ENCODE measurements around the gene GJB4. TPM values are rescaled to one million over a fixed set of nuclear protein-coding genes. Genes with fewer than 3 reads are reported as not detected.

The GJB4 gene
- total and polyA plus RNA-seq, 2 experiments from 2014 or later = 1.00 to 2.5 TPM

DNA sequence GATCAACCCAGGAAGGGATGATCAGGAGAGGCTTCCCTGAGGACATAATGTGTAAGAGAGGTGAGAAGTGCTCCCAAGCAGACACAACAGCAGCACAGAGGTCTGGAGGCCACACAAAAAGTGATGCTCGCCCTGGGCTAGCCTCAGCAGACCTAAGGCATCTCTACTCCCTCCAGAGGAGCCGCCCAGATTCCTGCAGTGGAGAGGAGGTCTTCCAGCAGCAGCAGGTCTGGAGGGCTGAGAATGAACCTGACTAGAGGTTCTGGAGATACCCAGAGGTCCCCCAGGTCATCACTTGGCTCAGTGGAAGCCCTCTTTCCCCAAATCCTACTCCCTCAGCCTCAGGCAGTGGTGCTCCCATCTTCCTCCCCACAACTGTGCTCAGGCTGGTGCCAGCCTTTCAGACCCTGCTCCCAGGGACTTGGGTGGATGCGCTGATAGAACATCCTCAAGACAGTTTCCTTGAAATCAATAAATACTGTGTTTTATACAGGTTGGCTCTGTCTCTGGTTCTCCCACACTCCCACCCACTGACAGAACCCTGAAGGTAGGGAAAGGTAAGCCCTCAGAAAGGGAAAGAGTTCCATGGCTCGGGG is 26.4 kb downstream of the GJB4 start:
- Histone ChIP-seq H3K4me1 (ENCODE audit: insufficient read depth) (peaks cover 15% of the 10 kb centered on the region), H3K36me3 (replicated peaks; ENCODE audit: insufficient read depth, low read depth) (no peaks in the 10 kb centered on the region), H3K27ac (no peak overlapping the region), H3K27me3 (peaks cover 21% of the 10 kb centered on the region), H3K9me3 (ENCODE audit: low read depth) (no peaks in the 10 kb centered on the region), H3K79me2 (no peaks in the 10 kb centered on the region), H3K4me2 (no peak overlapping the region), H3K9me2 (replicated peaks; ENCODE audit: insufficient read depth) (no peaks in the 10 kb centered on the region), H3K4me3 (no peak overlapping the region), H4K20me1 (ENCODE audit: insufficient read depth, poor library complexity, severe bottlenecking) (no peaks in the 10 kb centered on the region), H2AFZ (no peak overlapping the region)
- WGBS (ENCODE audit: low lambda C conversion rate, missing lambda C conversion rate) = 71% methylated on average over 4 of the region's 4 CpGs
- TF ChIP-seq EZH2phosphoT487 (IDR thresholded peaks at IDR 0.05; ENCODE audit: low read depth, severe bottlenecking, unreplicated experiment) (no peak), EZH2 (IDR thresholded peaks at IDR 0.05; ENCODE audit: borderline replicate concordance) (no peak)
- TF ChIP-seq, protein P1, sequence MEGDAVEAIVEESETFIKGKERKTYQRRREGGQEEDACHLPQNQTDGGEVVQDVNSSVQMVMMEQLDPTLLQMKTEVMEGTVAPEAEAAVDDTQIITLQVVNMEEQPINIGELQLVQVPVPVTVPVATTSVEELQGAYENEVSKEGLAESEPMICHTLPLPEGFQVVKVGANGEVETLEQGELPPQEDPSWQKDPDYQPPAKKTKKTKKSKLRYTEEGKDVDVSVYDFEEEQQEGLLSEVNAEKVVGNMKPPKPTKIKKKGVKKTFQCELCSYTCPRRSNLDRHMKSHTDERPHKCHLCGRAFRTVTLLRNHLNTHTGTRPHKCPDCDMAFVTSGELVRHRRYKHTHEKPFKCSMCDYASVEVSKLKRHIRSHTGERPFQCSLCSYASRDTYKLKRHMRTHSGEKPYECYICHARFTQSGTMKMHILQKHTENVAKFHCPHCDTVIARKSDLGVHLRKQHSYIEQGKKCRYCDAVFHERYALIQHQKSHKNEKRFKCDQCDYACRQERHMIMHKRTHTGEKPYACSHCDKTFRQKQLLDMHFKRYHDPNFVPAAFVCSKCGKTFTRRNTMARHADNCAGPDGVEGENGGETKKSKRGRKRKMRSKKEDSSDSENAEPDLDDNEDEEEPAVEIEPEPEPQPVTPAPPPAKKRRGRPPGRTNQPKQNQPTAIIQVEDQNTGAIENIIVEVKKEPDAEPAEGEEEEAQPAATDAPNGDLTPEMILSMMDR (IDR thresholded peaks at IDR 0.05; ENCODE audit: poor library complexity) = no peak
- no peak for DNase-seq (ENCODE audit: low spot score)

DNA sequence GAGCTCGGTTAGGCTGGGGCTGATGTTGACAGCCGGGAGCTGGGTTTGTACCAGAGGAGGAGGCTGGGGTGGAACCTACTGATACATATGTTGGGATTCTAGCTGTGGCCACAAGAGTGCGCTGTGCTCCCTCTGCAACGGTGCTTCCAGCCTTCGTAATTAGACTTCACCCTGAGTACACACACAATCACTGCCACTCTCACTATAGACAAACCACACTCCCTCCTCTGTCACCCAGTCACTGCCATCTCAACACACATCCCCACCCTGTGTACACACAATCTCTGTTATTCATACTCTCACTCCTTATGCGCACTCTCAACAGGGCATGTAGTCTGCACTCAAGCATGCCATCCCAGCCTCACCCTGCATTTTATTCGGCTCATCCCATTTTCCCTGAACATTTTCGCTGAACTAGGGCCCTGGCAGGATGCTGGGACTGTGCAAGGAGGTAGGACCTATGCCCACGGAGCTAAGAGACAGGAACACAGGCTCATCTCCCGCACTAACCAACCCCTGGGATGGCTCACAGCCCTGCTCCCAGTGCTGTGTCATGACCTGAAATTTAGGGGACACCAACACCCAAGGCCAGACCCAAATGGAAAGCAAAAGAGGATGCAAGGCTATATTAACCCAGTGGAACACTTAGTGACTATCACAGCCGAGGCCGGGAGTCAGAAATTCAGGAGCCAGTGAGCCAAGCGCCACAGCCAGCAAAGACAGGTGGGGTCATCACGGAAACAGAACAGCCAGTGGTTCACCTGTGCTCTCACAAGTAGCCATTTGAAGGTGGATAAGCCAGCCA is 27.2 kb downstream of the GJB4 start:
- no peak overlapping the region for H3K27ac ChIP-seq
- H3K9me2 ChIP-seq (replicated peaks; ENCODE audit: insufficient read depth) = no peaks in the 10 kb centered on the region
- H3K36me3 ChIP-seq (replicated peaks; ENCODE audit: insufficient read depth, low read depth) = no peaks in the 10 kb centered on the region
- no peaks in the 10 kb centered on the region for H4K20me1 ChIP-seq (ENCODE audit: insufficient read depth, poor library complexity, severe bottlenecking)
- no peak overlapping the region for H3K4me2 ChIP-seq
- H3K27me3 ChIP-seq = peaks cover 16% of the 10 kb centered on the region
- no peak overlapping the region for H3K4me3 ChIP-seq
- WGBS (ENCODE audit: low lambda C conversion rate, missing lambda C conversion rate) = 48% methylated on average over 14 of the region's 14 CpGs
- no peak overlapping the region for H2AFZ ChIP-seq
- no peaks in the 10 kb centered on the region for H3K79me2 ChIP-seq
- no peaks in the 10 kb centered on the region for H3K9me3 ChIP-seq (ENCODE audit: low read depth)
- peak; percentile 89 for DNase-seq (ENCODE audit: low spot score)
- H3K4me1 ChIP-seq (ENCODE audit: insufficient read depth) = peaks cover 7% of the 10 kb centered on the region
- TF ChIP-seq, protein P1 (IDR thresholded peaks at IDR 0.05; ENCODE audit: poor library complexity) = peak; percentile 87
- TF ChIP-seq EZH2 (IDR thresholded peaks at IDR 0.05; ENCODE audit: borderline replicate concordance) = no peak
- no peak for TF ChIP-seq EZH2phosphoT487 (IDR thresholded peaks at IDR 0.05; ENCODE audit: low read depth, severe bottlenecking, unreplicated experiment)

GRCh38 chr1:34787461-34788420 is 28.2 kb downstream of the GJB4 start:
- Histone ChIP-seq H3K36me3 (replicated peaks; ENCODE audit: insufficient read depth, low read depth) (no peaks in the 10 kb centered on the region), H2AFZ (no peak overlapping the region), H3K27me3 (peaks cover 15% of the 10 kb centered on the region), H3K27ac (no peak overlapping the region), H3K9me2 (replicated peaks; ENCODE audit: insufficient read depth) (no peaks in the 10 kb centered on the region), H3K4me1 (ENCODE audit: insufficient read depth) (no peaks in the 10 kb centered on the region), H4K20me1 (ENCODE audit: insufficient read depth, poor library complexity, severe bottlenecking) (no peaks in the 10 kb centered on the region), H3K4me2 (no peak overlapping the region), H3K79me2 (no peaks in the 10 kb centered on the region), H3K4me3 (no peak overlapping the region), H3K9me3 (ENCODE audit: low read depth) (no peaks in the 10 kb centered on the region)
- no peak for DNase-seq (ENCODE audit: low spot score)
- 52% methylated on average over 9 of the region's 9 CpGs for WGBS (ENCODE audit: low lambda C conversion rate, missing lambda C conversion rate)
- TF ChIP-seq EZH2 (IDR thresholded peaks at IDR 0.05; ENCODE audit: borderline replicate concordance) (no peak), EZH2phosphoT487 (IDR thresholded peaks at IDR 0.05; ENCODE audit: low read depth, severe bottlenecking, unreplicated experiment) (no peak)
- TF ChIP-seq, protein P1 (IDR thresholded peaks at IDR 0.05; ENCODE audit: poor library complexity) = no peak

All from hepatocyte (in vitro differentiated cells).